ENCODE data around the gene IFIT2. TPM values are rescaled to one million over a fixed set of nuclear protein-coding genes. Genes with fewer than 3 reads are reported as not detected.

Gene IFIT2
- total RNA-seq, 1 experiment from 2014 or later = 31.6 TPM

DNA sequence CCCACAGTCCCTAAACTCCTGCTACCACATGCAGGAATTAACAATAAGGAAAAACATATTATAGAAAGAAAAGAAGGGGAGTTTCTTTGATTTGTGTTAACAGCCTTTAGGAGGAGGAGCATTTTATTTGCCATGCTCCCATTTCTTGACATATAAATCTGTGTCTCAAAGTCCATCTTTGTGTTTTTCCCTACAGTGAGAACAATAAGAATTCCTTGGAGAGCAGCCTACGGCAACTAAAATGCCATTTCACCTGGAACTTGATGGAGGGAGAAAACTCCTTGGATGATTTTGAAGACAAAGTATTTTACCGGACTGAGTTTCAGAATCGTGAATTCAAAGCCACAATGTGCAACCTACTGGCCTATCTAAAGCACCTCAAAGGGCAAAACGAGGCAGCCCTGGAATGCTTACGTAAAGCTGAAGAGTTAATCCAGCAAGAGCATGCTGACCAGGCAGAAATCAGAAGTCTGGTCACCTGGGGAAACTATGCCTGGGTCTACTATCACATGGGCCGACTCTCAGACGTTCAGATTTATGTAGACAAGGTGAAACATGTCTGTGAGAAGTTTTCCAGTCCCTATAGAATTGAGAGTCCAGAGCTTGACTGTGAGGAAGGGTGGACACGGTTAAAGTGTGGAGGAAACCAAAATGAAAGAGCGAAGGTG is 4.1 kb downstream of the IFIT2 start:
- no TSS peak for BruUV-seq (replicated peaks)
- ATAC-seq = no peak
- no peaks in the 10 kb centered on the region for H3K9me3 ChIP-seq (ENCODE audit: control insufficient read depth, insufficient read depth, low read depth, low read length)

DNA sequence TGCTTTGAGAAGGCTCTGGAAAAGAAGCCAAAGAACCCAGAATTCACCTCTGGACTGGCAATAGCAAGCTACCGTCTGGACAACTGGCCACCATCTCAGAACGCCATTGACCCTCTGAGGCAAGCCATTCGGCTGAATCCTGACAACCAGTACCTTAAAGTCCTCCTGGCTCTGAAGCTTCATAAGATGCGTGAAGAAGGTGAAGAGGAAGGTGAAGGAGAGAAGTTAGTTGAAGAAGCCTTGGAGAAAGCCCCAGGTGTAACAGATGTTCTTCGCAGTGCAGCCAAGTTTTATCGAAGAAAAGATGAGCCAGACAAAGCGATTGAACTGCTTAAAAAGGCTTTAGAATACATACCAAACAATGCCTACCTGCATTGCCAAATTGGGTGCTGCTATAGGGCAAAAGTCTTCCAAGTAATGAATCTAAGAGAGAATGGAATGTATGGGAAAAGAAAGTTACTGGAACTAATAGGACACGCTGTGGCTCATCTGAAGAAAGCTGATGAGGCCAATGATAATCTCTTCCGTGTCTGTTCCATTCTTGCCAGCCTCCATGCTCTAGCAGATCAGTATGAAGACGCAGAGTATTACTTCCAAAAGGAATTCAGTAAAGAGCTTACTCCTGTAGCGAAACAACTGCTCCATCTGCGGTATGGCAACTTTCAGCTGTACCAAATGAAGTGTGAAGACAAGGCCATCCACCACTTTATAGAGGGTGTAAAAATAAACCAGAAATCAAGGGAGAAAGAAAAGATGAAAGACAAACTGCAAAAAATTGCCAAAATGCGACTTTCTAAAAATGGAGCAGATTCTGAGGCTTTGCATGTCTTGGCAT is 4.8 kb downstream of the IFIT2 start:
- no TSS peak for BruUV-seq (replicated peaks)
- TF ChIP-seq, protein P1, sequence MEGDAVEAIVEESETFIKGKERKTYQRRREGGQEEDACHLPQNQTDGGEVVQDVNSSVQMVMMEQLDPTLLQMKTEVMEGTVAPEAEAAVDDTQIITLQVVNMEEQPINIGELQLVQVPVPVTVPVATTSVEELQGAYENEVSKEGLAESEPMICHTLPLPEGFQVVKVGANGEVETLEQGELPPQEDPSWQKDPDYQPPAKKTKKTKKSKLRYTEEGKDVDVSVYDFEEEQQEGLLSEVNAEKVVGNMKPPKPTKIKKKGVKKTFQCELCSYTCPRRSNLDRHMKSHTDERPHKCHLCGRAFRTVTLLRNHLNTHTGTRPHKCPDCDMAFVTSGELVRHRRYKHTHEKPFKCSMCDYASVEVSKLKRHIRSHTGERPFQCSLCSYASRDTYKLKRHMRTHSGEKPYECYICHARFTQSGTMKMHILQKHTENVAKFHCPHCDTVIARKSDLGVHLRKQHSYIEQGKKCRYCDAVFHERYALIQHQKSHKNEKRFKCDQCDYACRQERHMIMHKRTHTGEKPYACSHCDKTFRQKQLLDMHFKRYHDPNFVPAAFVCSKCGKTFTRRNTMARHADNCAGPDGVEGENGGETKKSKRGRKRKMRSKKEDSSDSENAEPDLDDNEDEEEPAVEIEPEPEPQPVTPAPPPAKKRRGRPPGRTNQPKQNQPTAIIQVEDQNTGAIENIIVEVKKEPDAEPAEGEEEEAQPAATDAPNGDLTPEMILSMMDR (IDR thresholded peaks at IDR 0.05) = no peak
- TF ChIP-seq TCF7L2 (IDR thresholded peaks at IDR 0.05; ENCODE audit: low read depth, low read length) = no peak
- TF ChIP-seq, protein P2, sequence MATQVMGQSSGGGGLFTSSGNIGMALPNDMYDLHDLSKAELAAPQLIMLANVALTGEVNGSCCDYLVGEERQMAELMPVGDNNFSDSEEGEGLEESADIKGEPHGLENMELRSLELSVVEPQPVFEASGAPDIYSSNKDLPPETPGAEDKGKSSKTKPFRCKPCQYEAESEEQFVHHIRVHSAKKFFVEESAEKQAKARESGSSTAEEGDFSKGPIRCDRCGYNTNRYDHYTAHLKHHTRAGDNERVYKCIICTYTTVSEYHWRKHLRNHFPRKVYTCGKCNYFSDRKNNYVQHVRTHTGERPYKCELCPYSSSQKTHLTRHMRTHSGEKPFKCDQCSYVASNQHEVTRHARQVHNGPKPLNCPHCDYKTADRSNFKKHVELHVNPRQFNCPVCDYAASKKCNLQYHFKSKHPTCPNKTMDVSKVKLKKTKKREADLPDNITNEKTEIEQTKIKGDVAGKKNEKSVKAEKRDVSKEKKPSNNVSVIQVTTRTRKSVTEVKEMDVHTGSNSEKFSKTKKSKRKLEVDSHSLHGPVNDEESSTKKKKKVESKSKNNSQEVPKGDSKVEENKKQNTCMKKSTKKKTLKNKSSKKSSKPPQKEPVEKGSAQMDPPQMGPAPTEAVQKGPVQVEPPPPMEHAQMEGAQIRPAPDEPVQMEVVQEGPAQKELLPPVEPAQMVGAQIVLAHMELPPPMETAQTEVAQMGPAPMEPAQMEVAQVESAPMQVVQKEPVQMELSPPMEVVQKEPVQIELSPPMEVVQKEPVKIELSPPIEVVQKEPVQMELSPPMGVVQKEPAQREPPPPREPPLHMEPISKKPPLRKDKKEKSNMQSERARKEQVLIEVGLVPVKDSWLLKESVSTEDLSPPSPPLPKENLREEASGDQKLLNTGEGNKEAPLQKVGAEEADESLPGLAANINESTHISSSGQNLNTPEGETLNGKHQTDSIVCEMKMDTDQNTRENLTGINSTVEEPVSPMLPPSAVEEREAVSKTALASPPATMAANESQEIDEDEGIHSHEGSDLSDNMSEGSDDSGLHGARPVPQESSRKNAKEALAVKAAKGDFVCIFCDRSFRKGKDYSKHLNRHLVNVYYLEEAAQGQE (IDR thresholded peaks at IDR 0.05; ENCODE audit: insufficient read depth in 1 of 2, low read depth in 2 of 2, low read length in 1 of 2) = no peak
- TF ChIP-seq POLR2AphosphoS5 (IDR thresholded peaks at IDR 0.05; ENCODE audit: low read depth, low read length) = no peak
- no peak for TF ChIP-seq SIN3A (IDR thresholded peaks at IDR 0.05; ENCODE audit: borderline replicate concordance, insufficient read depth, low read depth, low read length)
- H3K9me3 ChIP-seq (ENCODE audit: control insufficient read depth, insufficient read depth, low read depth, low read length) = no peaks in the 10 kb centered on the region
- in situ Hi-C loops (cut with HindIII; ENCODE audit: low pct_unique_long_range_greater_than_20kb, low sequenced_read_pairs) (no loop called here), intact Hi-C loops (cut with micrococcal nuclease; ENCODE audit: unreplicated experiment) (no loop called here)
- peak overlapping the region; percentile 49; the same call in 1 of the 2 replicates for H3K27ac ChIP-seq (ENCODE audit: low read length)
- H3K27me3 ChIP-seq (ENCODE audit: control insufficient read depth, insufficient read depth, low read length) = no peaks in the 10 kb centered on the region
- H3K4me1 ChIP-seq (ENCODE audit: control insufficient read depth, insufficient read depth, low read length) = peaks cover 24% of the 10 kb centered on the region
- DNase-seq (ENCODE audit: low read depth, low spot score) = no peak
- no peak for ATAC-seq
- ChIA-PET CTCF (no interaction called here), POLR2A (no interaction called here)
- no peaks in the 10 kb centered on the region for H3K36me3 ChIP-seq (ENCODE audit: control insufficient read depth, insufficient read depth, low read length)
- H3K4me3 ChIP-seq (ENCODE audit: low read depth in 2 of 2, low read length in 2 of 2) = no peak overlapping the region

More for the DNA sequence above, 4.1 kb downstream of the IFIT2 start:
- ChIA-PET CTCF (no interaction called here), POLR2A (no interaction called here)
- Histone ChIP-seq H3K4me1 (ENCODE audit: control insufficient read depth, insufficient read depth, low read length) (peaks cover 24% of the 10 kb centered on the region), H3K27me3 (ENCODE audit: control insufficient read depth, insufficient read depth, low read length) (no peaks in the 10 kb centered on the region), H3K36me3 (ENCODE audit: control insufficient read depth, insufficient read depth, low read length) (no peaks in the 10 kb centered on the region), H3K27ac (ENCODE audit: low read length) (peak overlapping the region; percentile 49; the same call in 1 of the 2 replicates), H3K4me3 (ENCODE audit: low read depth in 2 of 2, low read length in 2 of 2) (no peak overlapping the region)
- no peak for DNase-seq (ENCODE audit: low read depth, low spot score)
- in situ Hi-C loops (cut with HindIII; ENCODE audit: low pct_unique_long_range_greater_than_20kb, low sequenced_read_pairs) = no loop called here
- no peak for TF ChIP-seq POLR2AphosphoS5 (IDR thresholded peaks at IDR 0.05; ENCODE audit: low read depth, low read length)
- TF ChIP-seq, protein P1 (IDR thresholded peaks at IDR 0.05) = no peak
- TF ChIP-seq TCF7L2 (IDR thresholded peaks at IDR 0.05; ENCODE audit: low read depth, low read length) = no peak
- TF ChIP-seq SIN3A (IDR thresholded peaks at IDR 0.05; ENCODE audit: borderline replicate concordance, insufficient read depth, low read depth, low read length) = no peak
- TF ChIP-seq, protein P2 (IDR thresholded peaks at IDR 0.05; ENCODE audit: insufficient read depth in 1 of 2, low read depth in 2 of 2, low read length in 1 of 2) = no peak
- intact Hi-C loops (cut with micrococcal nuclease; ENCODE audit: unreplicated experiment) = no loop called here
